22Rv1 (cell line): ENCODE data around the gene PSMG3.

Experiments used
- ZFX ChIP-seq: fragments of 450-650 bp; IDR thresholded peaks from 2 replicates; pipeline ENCODE4 v1.6.1; 2017; ENCODE audit warnings: antibody characterized with exemption, borderline replicate concordance
- TF ChIP-seq, protein P1 (sequence below): fragments of 450-650 bp; IDR thresholded peaks from 2 replicates; pipeline ENCODE4 v1.5.1; 2017; ENCODE audit warnings: mild to moderate bottlenecking

DNA sequence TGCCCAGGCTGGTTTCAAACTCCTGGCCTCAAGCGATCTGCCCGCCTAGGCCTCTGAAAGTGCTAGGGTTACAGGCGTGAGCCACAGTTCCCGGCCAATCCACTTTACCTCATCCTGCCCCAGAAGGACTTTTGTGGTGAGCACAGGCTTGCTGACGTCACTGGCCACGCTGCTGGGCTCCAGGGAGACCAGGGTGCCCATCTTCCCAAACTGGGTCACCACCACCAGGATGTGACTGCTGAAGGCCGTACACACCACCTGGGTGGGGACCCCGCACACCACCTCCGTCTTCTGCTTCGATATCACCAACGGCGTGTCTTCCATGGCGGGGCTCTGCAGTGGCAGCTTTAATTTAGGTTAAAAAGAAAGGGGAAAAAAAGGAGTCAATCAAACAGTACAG, 816 bp downstream of the PSMG3 start:
- TF ChIP-seq, protein P1, sequence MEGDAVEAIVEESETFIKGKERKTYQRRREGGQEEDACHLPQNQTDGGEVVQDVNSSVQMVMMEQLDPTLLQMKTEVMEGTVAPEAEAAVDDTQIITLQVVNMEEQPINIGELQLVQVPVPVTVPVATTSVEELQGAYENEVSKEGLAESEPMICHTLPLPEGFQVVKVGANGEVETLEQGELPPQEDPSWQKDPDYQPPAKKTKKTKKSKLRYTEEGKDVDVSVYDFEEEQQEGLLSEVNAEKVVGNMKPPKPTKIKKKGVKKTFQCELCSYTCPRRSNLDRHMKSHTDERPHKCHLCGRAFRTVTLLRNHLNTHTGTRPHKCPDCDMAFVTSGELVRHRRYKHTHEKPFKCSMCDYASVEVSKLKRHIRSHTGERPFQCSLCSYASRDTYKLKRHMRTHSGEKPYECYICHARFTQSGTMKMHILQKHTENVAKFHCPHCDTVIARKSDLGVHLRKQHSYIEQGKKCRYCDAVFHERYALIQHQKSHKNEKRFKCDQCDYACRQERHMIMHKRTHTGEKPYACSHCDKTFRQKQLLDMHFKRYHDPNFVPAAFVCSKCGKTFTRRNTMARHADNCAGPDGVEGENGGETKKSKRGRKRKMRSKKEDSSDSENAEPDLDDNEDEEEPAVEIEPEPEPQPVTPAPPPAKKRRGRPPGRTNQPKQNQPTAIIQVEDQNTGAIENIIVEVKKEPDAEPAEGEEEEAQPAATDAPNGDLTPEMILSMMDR: no peak
- no peak for TF ChIP-seq ZFX
